Breast epithelium (tissue), 3 donors: ENCODE data around the gene CCL18.
"Not testable (repeated sequence)": the region's sequence is repeated elsewhere in the genome, so short reads cannot be mapped to it uniquely, and the experiment has no call there.

Experiments
- POLR2A ChIP-seq: fragments of 450-650 bp; IDR thresholded peaks from one replicate; pipeline ENCODE4 v1.6.1; 2016; ENCODE audit warnings: antibody characterized with exemption, mild to moderate bottlenecking, moderate library complexity
- POLR2AphosphoS5 ChIP-seq, 3 donors: sonication (generic); formaldehyde crosslinking; IDR thresholded peaks; one replicate each; pipeline ENCODE4 v1.6.1; 2017; ENCODE audit warnings: antibody characterized with exemption in 3 of 3
- TF ChIP-seq, protein P1 (sequence below), 3 donors: fragments of 450-650 bp; IDR thresholded peaks; one replicate each; pipeline ENCODE4 v1.5.1; 2016 to 2017; ENCODE audit warnings: antibody characterized with exemption in 3 of 3, mild to moderate bottlenecking in 3 of 3, moderate library complexity in 3 of 3

DNA sequence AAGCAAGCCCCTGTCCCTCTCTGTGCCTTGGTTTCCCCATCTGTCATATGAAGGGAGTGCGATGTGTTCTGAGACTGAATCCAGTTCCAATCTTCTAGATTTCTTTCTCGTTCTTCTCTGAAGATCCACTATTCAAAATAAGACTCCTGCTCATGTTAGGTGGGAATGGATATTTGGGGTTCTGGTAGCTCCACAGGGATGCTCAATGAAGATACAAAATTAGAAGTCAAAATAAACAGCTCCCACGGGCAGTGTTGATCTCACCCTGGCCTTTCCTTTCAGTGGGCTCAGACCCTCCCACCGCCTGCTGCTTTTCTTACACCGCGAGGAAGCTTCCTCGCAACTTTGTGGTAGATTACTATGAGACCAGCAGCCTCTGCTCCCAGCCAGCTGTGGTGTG, 40.2 kb downstream of the CCL18 start:
- not testable (repeated sequence) for TF ChIP-seq POLR2AphosphoS5 (IDR thresholded peaks at IDR 0.05); POLR2A
- TF ChIP-seq, protein P1, sequence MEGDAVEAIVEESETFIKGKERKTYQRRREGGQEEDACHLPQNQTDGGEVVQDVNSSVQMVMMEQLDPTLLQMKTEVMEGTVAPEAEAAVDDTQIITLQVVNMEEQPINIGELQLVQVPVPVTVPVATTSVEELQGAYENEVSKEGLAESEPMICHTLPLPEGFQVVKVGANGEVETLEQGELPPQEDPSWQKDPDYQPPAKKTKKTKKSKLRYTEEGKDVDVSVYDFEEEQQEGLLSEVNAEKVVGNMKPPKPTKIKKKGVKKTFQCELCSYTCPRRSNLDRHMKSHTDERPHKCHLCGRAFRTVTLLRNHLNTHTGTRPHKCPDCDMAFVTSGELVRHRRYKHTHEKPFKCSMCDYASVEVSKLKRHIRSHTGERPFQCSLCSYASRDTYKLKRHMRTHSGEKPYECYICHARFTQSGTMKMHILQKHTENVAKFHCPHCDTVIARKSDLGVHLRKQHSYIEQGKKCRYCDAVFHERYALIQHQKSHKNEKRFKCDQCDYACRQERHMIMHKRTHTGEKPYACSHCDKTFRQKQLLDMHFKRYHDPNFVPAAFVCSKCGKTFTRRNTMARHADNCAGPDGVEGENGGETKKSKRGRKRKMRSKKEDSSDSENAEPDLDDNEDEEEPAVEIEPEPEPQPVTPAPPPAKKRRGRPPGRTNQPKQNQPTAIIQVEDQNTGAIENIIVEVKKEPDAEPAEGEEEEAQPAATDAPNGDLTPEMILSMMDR (IDR thresholded peaks at IDR 0.05): not testable (repeated sequence)
